Kidney (tissue), 14 donors: Measurements from ENCODE around the gene SYNGR1. TPM values are rescaled to one million over a fixed set of nuclear protein-coding genes. Genes with fewer than 3 reads are reported as not detected.

Experiments
- DNase-seq, 5 donors: peaks; one replicate each; pipeline ENCODE4 v3.0.0-alpha.2; 2013 to 2020
- FAIRE-seq: peaks from 2 replicates; lab custom pipeline; 2012; peaks lifted over from hg19 to GRCh38; lab: Jason Lieb, UNC
- H3K27ac ChIP-seq, 2 donors: one replicate each; pipeline ENCODE4 v1.7.0; 2013; ENCODE audit warnings: low read depth in 2 of 2, low read length in 2 of 2, inconsistent platforms in 1 of 2
- H3K27me3 ChIP-seq: one replicate; pipeline ENCODE4 v1.7.1; 2013; ENCODE audit warnings: low read length, inconsistent platforms; ENCODE audit not compliant: control insufficient read depth, insufficient read depth
- H3K36me3 ChIP-seq, 3 donors: one replicate each; pipeline versions ENCODE4 v1.7.0 to v1.7.1; 2013; ENCODE audit warnings: low read length in 3 of 3, control low read depth in 1 of 3, inconsistent platforms in 1 of 3; ENCODE audit not compliant: insufficient read depth in 3 of 3, control insufficient read depth in 2 of 3
- H3K4me1 ChIP-seq, 3 donors: one replicate each; pipeline versions ENCODE4 v1.7.0 to v1.7.1; 2013; ENCODE audit warnings: low read length in 3 of 3, inconsistent platforms in 1 of 3, low read depth in 1 of 3; ENCODE audit not compliant: control insufficient read depth in 2 of 3, insufficient read depth in 2 of 3
- H3K4me3 ChIP-seq, 3 donors: one replicate each; pipeline versions ENCODE4 v1.7.0 to v1.8.1; 2013; ENCODE audit warnings: low read length in 3 of 3, control low read depth in 1 of 3, inconsistent platforms in 1 of 3
- H3K9ac ChIP-seq, 3 donors: one replicate each; pipeline versions ENCODE4 v1.7.0 to v1.7.1; 2013; ENCODE audit warnings: low read length in 3 of 3, control low read depth in 1 of 3, inconsistent platforms in 1 of 3
- H3K9me3 ChIP-seq, 3 donors: one replicate each; pipeline versions ENCODE4 v1.7.0 to v1.7.1; 2013; ENCODE audit warnings: low read length in 3 of 3, control low read depth in 1 of 3, inconsistent platforms in 1 of 3; ENCODE audit not compliant: control insufficient read depth in 2 of 3, insufficient read depth in 1 of 3
- CTCF ChIP-seq: IDR thresholded peaks from 3 replicates; pipeline ENCODE4 v1.5.1; 2012; ENCODE audit warnings: mild to moderate bottlenecking, moderate library complexity, borderline replicate concordance; ENCODE audit not compliant: insufficient read depth; ENCODE audit errors: extremely low read depth
- intact Hi-C: fragments of 100-400 bp; cut with DNase I; formaldehyde crosslinking; loops from one replicate; pipeline ENCODE4 v1.11.1; 2022
- polyA plus RNA-seq: library from polyadenylated mRNA; stranded (reverse); fragments of 350-450 nt; fragmentation: Illumina TruSeq; extraction: RNeasy Lipid Tissue Mini Kit (QIAGEN cat#74804); gene quantifications from one replicate; pipeline ENCODE4 v1.2.3, GENCODE V29; 2014; ENCODE audit warnings: low read depth, low replicate concordance; ENCODE audit not compliant: insufficient read depth
- total RNA-seq: library from RNA; stranded (reverse); fragmentation: NEBNext Ultra II Directional; extraction: Animal tissue kit (Norgen Biotek cat#: 25700); gene quantifications from one replicate; pipeline ENCODE4 v1.2.1, GENCODE V29; 2021
- donor health status: control.
- donor health status: control.
- donor health status: control.
- donor health status: control.
- donor health status: control.
- donor health status: DM: yes; HTN: yes; CAD: no.
- donor health status: Normal renal cell carcinoma (clear cell type).

SYNGR1 gene
- total and polyA plus RNA-seq, 2 donors from 2014 or later: 21.5 to 43.0 TPM

GRCh38 chr22:39365492-39365780 lies 15.6 kb downstream of the SYNGR1 start:
- Histone ChIP-seq H3K27me3 (no peaks in the 10 kb centered on the region), H3K4me3 (no peak overlapping the region), H3K9me3 (no peaks in the 10 kb centered on the region), H3K27ac (no peak overlapping the region), H3K4me1 (no peaks in the 10 kb centered on the region), H3K9ac (no peak overlapping the region), H3K36me3 (no peaks in the 10 kb centered on the region)
- no peak for FAIRE-seq
- intact Hi-C loops: no loop called here
- no peak for DNase-seq
- no peak for TF ChIP-seq CTCF

GRCh38 chr22:39367035-39367434 lies 17.2 kb downstream of the SYNGR1 start:
- H3K36me3 ChIP-seq: no peaks in the 10 kb centered on the region

GRCh38 chr22:39368461-39368911 lies 18.7 kb downstream of the SYNGR1 start:
- Histone ChIP-seq H3K9ac (no peak overlapping the region), H3K27ac (no peak overlapping the region), H3K4me1 (no peaks in the 10 kb centered on the region), H3K4me3 (no peak overlapping the region), H3K27me3 (no peaks in the 10 kb centered on the region), H3K9me3 (peaks cover 0 to 3% (median 0%) of the 10 kb centered on the region in 3 donors), H3K36me3 (no peaks in the 10 kb centered on the region)
- intact Hi-C loops: no loop called here
- FAIRE-seq (no peak), DNase-seq (no peak)
- no peak for TF ChIP-seq CTCF

More at GRCh38 chr22:39367035-39367434, 17.2 kb downstream of the SYNGR1 start:
- FAIRE-seq (no peak), DNase-seq (no peak)
- no peak overlapping the region for H3K9ac ChIP-seq
- H3K4me1 ChIP-seq: no peaks in the 10 kb centered on the region
- no peak overlapping the region for H3K4me3 ChIP-seq
- no peak for TF ChIP-seq CTCF
- H3K9me3 ChIP-seq: peaks cover 0 to 3% (median 0%) of the 10 kb centered on the region in 3 donors
- no peak overlapping the region for H3K27ac ChIP-seq
- intact Hi-C loops: no loop called here
- no peaks in the 10 kb centered on the region for H3K27me3 ChIP-seq

- Histone ChIP-seq H3K27me3 (no peaks in the 10 kb centered on the region), H3K27ac (no peak overlapping the region), H3K9me3 (peaks cover 0 to 3% (median 0%) of the 10 kb centered on the region in 3 donors), H3K4me3 (no peak overlapping the region), H3K9ac (no peak overlapping the region), H3K36me3 (no peaks in the 10 kb centered on the region), H3K4me1 (no peaks in the 10 kb centered on the region)
- FAIRE-seq (no peak), DNase-seq (no peak)
- intact Hi-C loops: no loop called here
- TF ChIP-seq CTCF: no peak
Observed at GRCh38 chr22:39369186-39369585, 19.4 kb downstream of the SYNGR1 start.
